A673 (cell line): ENCODE measurements around the gene FRAS1. TPM values are rescaled to one million over a fixed set of nuclear protein-coding genes. Genes with fewer than 3 reads are reported as not detected.
"Not testable (repeated sequence)": the region's sequence is repeated elsewhere in the genome, so short reads cannot be mapped to it uniquely, and the experiment has no call there.

Source experiments
- BruUV-seq: library from RNA; stranded (reverse); fragments of 400-500 nt; replicated peaks from 2 replicates; lab custom pipeline; 2021; lab: Mats Ljungman, UMichigan
- CTCF ChIA-PET: fragments of 300-600 bp; sonication (Branson Sonifier 250); formaldehyde crosslinking; loops from one replicate; lab custom pipeline; 2022; ENCODE audit warnings: antibody characterized with exemption; lab: Charles Lee
- POLR2A ChIA-PET: fragments of 300-600 bp; sonication (Branson Sonifier 250); formaldehyde crosslinking; loops from one replicate; lab custom pipeline; 2022; ENCODE audit warnings: antibody characterized with exemption; ENCODE audit not compliant: low non-redundant PET; lab: Charles Lee
- DNase-seq: peaks from one replicate; pipeline ENCODE4 v3.0.0-alpha.2; 2015; ENCODE audit warnings: low spot score
- H3K27ac ChIP-seq: fragments of 200-600 bp; sonication (generic); 2 replicates; pipeline ENCODE4 v1.5.1; 2016; ENCODE audit warnings: mixed run types, low read depth, mild to moderate bottlenecking, mixed read lengths, antibody characterized with exemption, low read length; ENCODE audit not compliant: poor library complexity, severe bottlenecking
- H3K27me3 ChIP-seq: fragments of 200-600 bp; sonication (generic); replicated peaks from 2 replicates; pipeline ENCODE4 v1.6.1; 2017; ENCODE audit warnings: mixed run types, low read depth, mild to moderate bottlenecking, mixed read lengths, antibody characterized with exemption, low read length; ENCODE audit not compliant: insufficient read depth, poor library complexity
- H3K36me3 ChIP-seq: fragments of 200-600 bp; sonication (generic); 2 replicates; pipeline ENCODE4 v1.6.1; 2016; ENCODE audit warnings: mixed run types, mild to moderate bottlenecking, mixed read lengths, antibody characterized with exemption, low read length; ENCODE audit not compliant: insufficient read depth, poor library complexity, severe bottlenecking
- H3K4me1 ChIP-seq: fragments of 200-600 bp; sonication (generic); 2 replicates; pipeline ENCODE4 v1.6.1; 2017; ENCODE audit warnings: mixed run types, mild to moderate bottlenecking, mixed read lengths, antibody characterized with exemption, low read length; ENCODE audit not compliant: insufficient read depth, poor library complexity, severe bottlenecking
- H3K4me3 ChIP-seq: fragments of 200-600 bp; sonication (generic); 2 replicates; pipeline ENCODE4 v1.5.1; 2016; ENCODE audit warnings: low read depth, mixed run types, mild to moderate bottlenecking, mixed read lengths, low read length; ENCODE audit not compliant: poor library complexity, severe bottlenecking
- H3K9me3 ChIP-seq: fragments of 200-600 bp; sonication (generic); 2 replicates; pipeline ENCODE4 v1.6.1; 2016; ENCODE audit warnings: mixed run types, low read depth, mild to moderate bottlenecking, mixed read lengths, antibody characterized with exemption, low read length; ENCODE audit not compliant: poor library complexity, severe bottlenecking
- CTCF ChIP-seq: fragments of 300-800, 200-600 bp; sonication (generic); conservative IDR thresholded peaks from 2 replicates; pipeline ENCODE4 v1.5.1; 2017; ENCODE audit warnings: low read depth, mild to moderate bottlenecking, antibody characterized with exemption, low read length, moderate library complexity, mixed read lengths
- EZH2 ChIP-seq: fragments of 200-600 bp; sonication (generic); IDR thresholded peaks from 2 replicates; pipeline ENCODE4 v1.6.1; 2017; ENCODE audit warnings: borderline replicate concordance, low read depth, mild to moderate bottlenecking, mixed read lengths, antibody characterized with exemption, low read length; ENCODE audit not compliant: poor library complexity, severe bottlenecking
- intact Hi-C: fragments of 100-400 bp; cut with micrococcal nuclease; formaldehyde crosslinking; loops from one replicate; pipeline ENCODE4 v1.10.0; 2022; ENCODE audit not compliant: unreplicated experiment
- total RNA-seq: library from RNA; stranded (reverse); gene quantifications from 2 replicates; pipeline ENCODE4 v1.2.3, GENCODE V29; 2021

FRAS1 gene
- total RNA-seq, 1 experiment from 2014 or later: 0.06 TPM

- H3K9me3 ChIP-seq: no peaks in the 10 kb centered on the region
- H3K4me1 ChIP-seq: no peaks in the 10 kb centered on the region
- no peak overlapping the region for H3K27ac ChIP-seq
- TF ChIP-seq CTCF (no peak), EZH2 (no peak)
- DNase-seq: no peak
- intact Hi-C loops: no loop called here
- ChIA-PET CTCF (no interaction called here), POLR2A (no interaction called here)
- H3K36me3 ChIP-seq: no peaks in the 10 kb centered on the region
- no peaks in the 10 kb centered on the region for H3K27me3 ChIP-seq
- no TSS peak for BruUV-seq
- H3K4me3 ChIP-seq: no peak overlapping the region
Measured at GRCh38 chr4:78120144-78120880, 63.2 kb downstream of the FRAS1 start.

GRCh38 chr4:78121338-78121904, 64.3 kb downstream of the FRAS1 start:
- no TSS peak for BruUV-seq
- Histone ChIP-seq H3K27me3 (no peaks in the 10 kb centered on the region), H3K4me3 (no peak overlapping the region), H3K36me3 (no peaks in the 10 kb centered on the region), H3K9me3 (no peaks in the 10 kb centered on the region), H3K27ac (no peak overlapping the region), H3K4me1 (no peaks in the 10 kb centered on the region)
- intact Hi-C loops: no loop called here
- TF ChIP-seq EZH2: no peak
- TF ChIP-seq CTCF: no peak
- POLR2A ChIA-PET: no interaction called here
- CTCF ChIA-PET: no interaction called here
- no peak for DNase-seq

GRCh38 chr4:78125834-78126331, 68.8 kb downstream of the FRAS1 start:
- H3K27ac ChIP-seq, H3K4me1 ChIP-seq, BruUV-seq, CTCF ChIA-PET, DNase-seq, H3K36me3 ChIP-seq, H3K9me3 ChIP-seq, H3K4me3 ChIP-seq, POLR2A ChIA-PET, intact Hi-C loops, H3K27me3 ChIP-seq: not testable (repeated sequence)
